ENCODE measurements around the gene B4GALNT2.
"Not testable (repeated sequence)": the region's sequence is repeated elsewhere in the genome, so short reads cannot be mapped to it uniquely, and the experiment has no call there.

B4GALNT2 gene

GRCh38 chr17:49180998-49181635 is 48.5 kb downstream of the B4GALNT2 start:
- Histone ChIP-seq H3K27ac (ENCODE audit: low read depth, low read length) (no peak overlapping the region), H3K4me1 (ENCODE audit: control insufficient read depth, low read length) (no peaks in the 10 kb centered on the region), H3K4me3 (ENCODE audit: low read length) (no peak overlapping the region), H3K9me3 (ENCODE audit: control insufficient read depth, insufficient read depth, low read length) (peaks cover 32% of the 10 kb centered on the region), H3K4me2 (ENCODE audit: low read length) (no peak overlapping the region), H3K9me2 (replicated peaks; ENCODE audit: control insufficient read depth, low read length) (no peaks in the 10 kb centered on the region), H3K79me2 (ENCODE audit: control insufficient read depth, low read length) (no peaks in the 10 kb centered on the region), H3K36me3 (ENCODE audit: control insufficient read depth, low read length) (no peaks in the 10 kb centered on the region), H3K27me3 (ENCODE audit: control insufficient read depth, low read length) (no peaks in the 10 kb centered on the region), H4K20me1 (ENCODE audit: control insufficient read depth, insufficient read depth, low read depth, low read length) (no peaks in the 10 kb centered on the region), H3F3A (ENCODE audit: control insufficient read depth, insufficient read depth) (no peaks in the 10 kb centered on the region)
- TF ChIP-seq EZH2phosphoT487 (IDR thresholded peaks at IDR 0.05; ENCODE audit: borderline replicate concordance, low read length) (no peak), CTCF (IDR thresholded peaks at IDR 0.05; ENCODE audit: low read depth, low read length, poor library complexity, severe bottlenecking) (no peak)

GRCh38 chr17:49183341-49183740 is 50.8 kb downstream of the B4GALNT2 start:
- H3K4me2 ChIP-seq (ENCODE audit: low read length), result no peak overlapping the region
- H3K79me2 ChIP-seq (ENCODE audit: control insufficient read depth, low read length), result no peaks in the 10 kb centered on the region
- H3K9me2 ChIP-seq (replicated peaks; ENCODE audit: control insufficient read depth, low read length), result no peaks in the 10 kb centered on the region
- no peaks in the 10 kb centered on the region for H3F3A ChIP-seq (ENCODE audit: control insufficient read depth, insufficient read depth)
- no peaks in the 10 kb centered on the region for H3K4me1 ChIP-seq (ENCODE audit: control insufficient read depth, low read length)
- H3K27ac ChIP-seq (ENCODE audit: low read depth, low read length), result no peak overlapping the region
- H3K27me3 ChIP-seq (ENCODE audit: control insufficient read depth, low read length), result no peaks in the 10 kb centered on the region
- H3K36me3 ChIP-seq (ENCODE audit: control insufficient read depth, low read length), result no peaks in the 10 kb centered on the region
- no peak overlapping the region for H3K4me3 ChIP-seq (ENCODE audit: low read length)
- H4K20me1 ChIP-seq (ENCODE audit: control insufficient read depth, insufficient read depth, low read depth, low read length), result no peaks in the 10 kb centered on the region
- TF ChIP-seq CTCF (IDR thresholded peaks at IDR 0.05; ENCODE audit: low read depth, low read length, poor library complexity, severe bottlenecking) (no peak), EZH2phosphoT487 (IDR thresholded peaks at IDR 0.05; ENCODE audit: borderline replicate concordance, low read length) (no peak)
- H3K9me3 ChIP-seq (ENCODE audit: control insufficient read depth, insufficient read depth, low read length), result peaks cover 27% of the 10 kb centered on the region

- Histone ChIP-seq H3K79me2 (ENCODE audit: control insufficient read depth, low read length) (no peaks in the 10 kb centered on the region), H3K9me2 (replicated peaks; ENCODE audit: control insufficient read depth, low read length) (no peaks in the 10 kb centered on the region), H3K4me3 (ENCODE audit: low read length) (no peak overlapping the region), H3F3A (ENCODE audit: control insufficient read depth, insufficient read depth) (no peaks in the 10 kb centered on the region), H4K20me1 (ENCODE audit: control insufficient read depth, insufficient read depth, low read depth, low read length) (no peaks in the 10 kb centered on the region), H3K27ac (ENCODE audit: low read depth, low read length) (no peak overlapping the region), H3K27me3 (ENCODE audit: control insufficient read depth, low read length) (no peaks in the 10 kb centered on the region), H3K36me3 (ENCODE audit: control insufficient read depth, low read length) (no peaks in the 10 kb centered on the region), H3K9me3 (ENCODE audit: control insufficient read depth, insufficient read depth, low read length) (peaks cover 27% of the 10 kb centered on the region), H3K4me1 (ENCODE audit: control insufficient read depth, low read length) (no peaks in the 10 kb centered on the region), H3K4me2 (ENCODE audit: low read length) (no peak overlapping the region)
- TF ChIP-seq EZH2phosphoT487 (IDR thresholded peaks at IDR 0.05; ENCODE audit: borderline replicate concordance, low read length), result no peak
- TF ChIP-seq CTCF (IDR thresholded peaks at IDR 0.05; ENCODE audit: low read depth, low read length, poor library complexity, severe bottlenecking), result no peak
These were observed 51.2 kb downstream of the B4GALNT2 start for GRCh38 chr17:49183801-49184200.

- not testable (repeated sequence) for H3F3A ChIP-seq (ENCODE audit: control insufficient read depth, insufficient read depth); H3K36me3 ChIP-seq (ENCODE audit: control insufficient read depth, low read length); H3K4me2 ChIP-seq (ENCODE audit: low read length); H3K4me1 ChIP-seq (ENCODE audit: control insufficient read depth, low read length); H3K79me2 ChIP-seq (ENCODE audit: control insufficient read depth, low read length); H3K9me2 ChIP-seq (replicated peaks; ENCODE audit: control insufficient read depth, low read length); H3K4me3 ChIP-seq (ENCODE audit: low read length); H3K27ac ChIP-seq (ENCODE audit: low read depth, low read length); H4K20me1 ChIP-seq (ENCODE audit: control insufficient read depth, insufficient read depth, low read depth, low read length); H3K27me3 ChIP-seq (ENCODE audit: control insufficient read depth, low read length)
- H3K9me3 ChIP-seq (ENCODE audit: control insufficient read depth, insufficient read depth, low read length), result peaks cover 27% of the 10 kb centered on the region
These were observed 52.0 kb downstream of the B4GALNT2 start for GRCh38 chr17:49184522-49184921.

GRCh38 chr17:49185381-49185780 is 52.8 kb downstream of the B4GALNT2 start:
- not testable (repeated sequence) for H3K27me3 ChIP-seq (ENCODE audit: control insufficient read depth, low read length); H3K4me1 ChIP-seq (ENCODE audit: control insufficient read depth, low read length); H3K79me2 ChIP-seq (ENCODE audit: control insufficient read depth, low read length); H3K9me2 ChIP-seq (replicated peaks; ENCODE audit: control insufficient read depth, low read length); H3K4me2 ChIP-seq (ENCODE audit: low read length); H3F3A ChIP-seq (ENCODE audit: control insufficient read depth, insufficient read depth); H3K4me3 ChIP-seq (ENCODE audit: low read length); H4K20me1 ChIP-seq (ENCODE audit: control insufficient read depth, insufficient read depth, low read depth, low read length); H3K27ac ChIP-seq (ENCODE audit: low read depth, low read length); H3K36me3 ChIP-seq (ENCODE audit: control insufficient read depth, low read length)
- H3K9me3 ChIP-seq (ENCODE audit: control insufficient read depth, insufficient read depth, low read length), result peaks cover 27% of the 10 kb centered on the region
